Measurements from ENCODE around the gene MAT2B.

MAT2B gene

DNA sequence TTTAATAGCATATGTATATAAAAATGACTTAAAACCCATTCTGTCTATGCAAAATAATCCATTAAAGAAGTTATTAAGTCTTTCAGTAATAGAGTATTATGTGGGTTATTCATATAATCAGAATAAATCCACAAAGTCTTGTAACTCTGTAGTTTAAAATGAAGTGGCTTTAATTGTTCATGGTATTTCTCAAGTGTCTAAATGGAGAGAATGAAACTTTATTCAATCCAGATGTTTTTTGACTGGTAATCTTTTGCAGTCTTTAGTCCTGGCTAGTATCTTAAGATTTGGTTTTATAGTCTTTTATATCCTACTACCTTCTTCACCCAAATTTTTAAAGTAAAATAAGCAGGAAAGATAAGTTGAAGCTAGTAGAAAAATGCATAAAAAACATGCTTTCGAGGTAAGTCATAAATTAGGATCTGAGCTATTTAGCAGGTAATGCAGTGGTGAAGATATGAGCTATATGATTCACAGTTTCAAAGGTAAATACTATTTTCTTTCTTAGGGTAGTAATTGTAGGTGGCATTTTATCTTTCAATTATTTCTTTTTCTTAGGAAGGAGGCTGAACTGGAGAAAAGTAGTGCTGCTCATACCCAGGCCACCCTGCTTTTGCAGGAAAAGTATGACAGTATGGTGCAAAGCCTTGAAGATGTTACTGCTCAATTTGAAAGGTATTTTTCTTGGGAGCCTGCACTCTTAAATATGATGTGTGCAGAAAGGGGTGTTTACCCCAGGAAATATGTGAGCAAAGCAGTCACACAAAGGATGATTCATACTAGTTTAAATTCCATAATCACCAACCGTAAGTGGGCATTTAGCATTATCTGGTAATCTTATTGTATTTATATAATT lies 27.1 kb upstream of the MAT2B start:
- peak; percentile 46 for DNase-seq (ENCODE audit: low spot score)
- TF ChIP-seq, protein P1, sequence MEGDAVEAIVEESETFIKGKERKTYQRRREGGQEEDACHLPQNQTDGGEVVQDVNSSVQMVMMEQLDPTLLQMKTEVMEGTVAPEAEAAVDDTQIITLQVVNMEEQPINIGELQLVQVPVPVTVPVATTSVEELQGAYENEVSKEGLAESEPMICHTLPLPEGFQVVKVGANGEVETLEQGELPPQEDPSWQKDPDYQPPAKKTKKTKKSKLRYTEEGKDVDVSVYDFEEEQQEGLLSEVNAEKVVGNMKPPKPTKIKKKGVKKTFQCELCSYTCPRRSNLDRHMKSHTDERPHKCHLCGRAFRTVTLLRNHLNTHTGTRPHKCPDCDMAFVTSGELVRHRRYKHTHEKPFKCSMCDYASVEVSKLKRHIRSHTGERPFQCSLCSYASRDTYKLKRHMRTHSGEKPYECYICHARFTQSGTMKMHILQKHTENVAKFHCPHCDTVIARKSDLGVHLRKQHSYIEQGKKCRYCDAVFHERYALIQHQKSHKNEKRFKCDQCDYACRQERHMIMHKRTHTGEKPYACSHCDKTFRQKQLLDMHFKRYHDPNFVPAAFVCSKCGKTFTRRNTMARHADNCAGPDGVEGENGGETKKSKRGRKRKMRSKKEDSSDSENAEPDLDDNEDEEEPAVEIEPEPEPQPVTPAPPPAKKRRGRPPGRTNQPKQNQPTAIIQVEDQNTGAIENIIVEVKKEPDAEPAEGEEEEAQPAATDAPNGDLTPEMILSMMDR (conservative IDR thresholded peaks at IDR 0.05; ENCODE audit: low read depth): no peak
- ChIA-PET CTCF (no interaction called here), POLR2A (ENCODE audit: low non-redundant PET) (no interaction called here)
- H3K27ac ChIP-seq: no peak overlapping the region

DNA sequence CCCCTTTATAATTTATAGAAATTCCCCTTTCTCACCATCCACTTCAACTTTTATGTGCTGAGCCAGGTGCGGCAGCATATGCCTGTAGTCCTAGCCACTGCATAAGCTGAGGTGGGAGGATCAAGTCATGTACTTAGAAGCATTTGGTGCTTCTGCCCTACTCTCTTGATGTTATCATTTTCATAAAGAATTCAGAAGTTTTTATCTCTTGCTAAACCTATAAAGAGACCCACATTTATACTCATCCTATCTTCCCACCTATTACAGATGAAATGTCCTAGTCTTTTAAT lies 26.5 kb upstream of the MAT2B start:
- no peak overlapping the region for H3K27ac ChIP-seq
- ChIA-PET POLR2A (ENCODE audit: low non-redundant PET) (no interaction called here), CTCF (no interaction called here)

DNA sequence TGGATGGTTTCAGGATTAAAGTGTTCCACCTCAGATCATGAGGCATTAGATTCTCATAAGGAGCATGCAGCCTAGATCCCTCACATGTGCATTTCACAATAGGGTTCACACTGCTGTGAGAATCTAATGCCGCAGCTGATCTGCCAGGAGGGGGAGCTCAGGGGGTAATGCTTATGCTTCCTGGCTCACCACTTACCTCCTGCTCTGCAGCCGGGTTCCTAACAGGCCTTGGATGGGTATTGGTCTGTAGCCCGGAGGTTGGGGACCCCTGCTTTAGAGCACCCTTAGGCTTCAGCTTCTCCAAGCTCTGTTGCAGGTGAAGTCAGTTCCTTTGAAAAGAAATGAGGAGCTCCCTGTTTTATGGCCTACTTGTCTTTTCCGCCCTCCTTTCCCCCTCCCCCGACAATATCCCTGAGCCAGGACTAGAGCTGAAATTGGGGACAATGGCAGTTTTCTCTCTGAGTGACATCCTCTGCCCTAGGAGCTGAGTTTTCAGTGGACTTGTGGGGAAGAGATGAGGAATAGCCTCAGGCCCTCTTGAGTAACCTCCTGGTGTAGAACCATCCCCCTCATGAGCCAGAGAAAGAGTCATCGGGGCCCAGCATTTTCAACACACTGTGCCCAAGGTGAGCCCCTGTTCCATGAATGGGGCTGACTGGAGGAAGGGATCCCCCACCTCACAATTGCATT lies 16.2 kb upstream of the MAT2B start:
- H3K27ac ChIP-seq: 0 out of 2 replicates have a peak overlapping the region, but pooled peaks have one; percentile 28
- POLR2A ChIA-PET (ENCODE audit: low non-redundant PET): no interaction called here
- DNase-seq (ENCODE audit: low spot score): no peak
- CTCF ChIA-PET: interaction anchor here (0.8 kb wide), 1 partner anchor 16 kb away, joined by 6 read pairs; the partner anchor contains the start of gene MAT2B
- TF ChIP-seq, protein P1 (conservative IDR thresholded peaks at IDR 0.05; ENCODE audit: low read depth): no peak

More for the DNA sequence above, 26.5 kb upstream of the MAT2B start:
- DNase-seq (ENCODE audit: low spot score): no peak
- TF ChIP-seq, protein P1 (conservative IDR thresholded peaks at IDR 0.05; ENCODE audit: low read depth): no peak

DNA sequence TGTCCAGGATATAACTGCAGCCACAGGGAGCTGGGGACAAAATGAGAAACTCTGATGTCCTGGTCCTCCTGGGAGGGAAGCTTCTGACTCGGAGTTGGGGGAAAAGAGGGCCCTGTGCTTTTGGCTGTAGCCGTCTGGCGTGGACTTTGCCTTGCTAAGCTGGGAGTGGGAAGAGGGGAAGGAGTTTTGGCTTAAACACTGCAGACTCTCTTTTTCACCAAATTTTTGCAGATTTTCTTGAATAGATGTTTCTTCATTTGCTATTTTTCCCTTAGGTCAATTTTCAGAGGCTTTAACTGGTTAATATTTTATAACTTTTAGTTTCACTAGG lies 15.7 kb upstream of the MAT2B start:
- 0 out of 2 replicates have a peak overlapping the region, but pooled peaks have one; percentile 28 for H3K27ac ChIP-seq
- TF ChIP-seq, protein P1 (conservative IDR thresholded peaks at IDR 0.05; ENCODE audit: low read depth): no peak
- POLR2A ChIA-PET (ENCODE audit: low non-redundant PET): no interaction called here
- CTCF ChIA-PET: interaction anchor here (0.6 to 1.1 kb wide), 2 partner anchors 10 to 13 kb away, joined by 3 read pairs; no protein-coding TSS in a partner anchor
- DNase-seq (ENCODE audit: low spot score): no peak

DNA sequence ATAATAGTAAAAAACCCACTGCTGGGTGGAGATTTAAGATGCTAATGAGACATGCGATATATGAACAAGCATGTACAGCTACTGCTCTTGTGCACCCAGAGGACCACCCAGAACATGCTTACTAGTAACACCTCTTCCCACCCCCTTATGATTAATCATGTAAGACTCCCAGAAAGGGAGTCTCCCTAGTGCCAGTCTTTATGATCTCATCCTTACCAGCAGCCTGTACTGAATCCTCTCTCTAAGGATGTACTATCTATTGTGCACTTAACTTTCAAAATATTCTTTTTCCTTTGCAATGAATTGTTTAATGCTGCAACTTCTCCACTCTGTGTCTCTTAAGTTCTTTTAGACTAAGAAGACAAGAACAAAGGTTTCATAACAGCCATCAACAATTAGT lies 9.1 kb upstream of the MAT2B start:
- ChIA-PET CTCF (no interaction called here), POLR2A (ENCODE audit: low non-redundant PET) (no interaction called here)

DNA sequence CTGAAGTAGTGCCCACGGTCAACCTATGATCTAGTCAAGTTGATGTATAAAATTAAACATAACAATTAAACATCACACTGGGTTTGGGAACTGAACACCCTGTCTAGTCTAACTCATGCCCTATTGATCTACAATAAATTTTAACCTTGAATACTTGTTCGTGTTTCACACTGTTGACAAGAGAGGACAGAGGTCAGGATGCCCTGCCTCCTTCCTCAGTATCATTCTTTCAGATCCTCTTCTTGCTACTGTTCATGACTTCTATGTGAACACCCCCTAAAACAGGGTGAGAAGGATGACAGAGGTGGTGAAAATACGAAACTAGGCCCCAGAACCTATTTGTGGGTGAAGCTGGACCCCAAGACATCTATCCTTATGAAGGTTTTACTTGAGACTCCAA lies 8.1 kb upstream of the MAT2B start:
- no peak for DNase-seq (ENCODE audit: low spot score)
- TF ChIP-seq, protein P1 (conservative IDR thresholded peaks at IDR 0.05; ENCODE audit: low read depth): no peak
- ChIA-PET CTCF (interaction anchor here (0.6 kb wide), 1 partner anchor 24 kb away, joined by 3 read pairs; no protein-coding TSS in a partner anchor), POLR2A (ENCODE audit: low non-redundant PET) (no interaction called here)
- H3K27ac ChIP-seq: no peak overlapping the region

More for the DNA sequence above, 9.1 kb upstream of the MAT2B start:
- peak; percentile 24 for DNase-seq (ENCODE audit: low spot score)
- TF ChIP-seq, protein P1 (conservative IDR thresholded peaks at IDR 0.05; ENCODE audit: low read depth): no peak
- H3K27ac ChIP-seq: no peak overlapping the region

Data from RWPE1 (cell line).